Esophagus muscularis mucosa (tissue), 4 donors: ENCODE measurements around the gene ELAVL1. TPM values are rescaled to one million over a fixed set of nuclear protein-coding genes. Genes with fewer than 3 reads are reported as not detected.

Experiments used
- DNase-seq: peaks from one replicate; pipeline ENCODE4 v3.0.0-alpha.2; 2017; ENCODE audit errors: extremely low spot score
- H3K27ac ChIP-seq, 4 donors: fragments of 200-600 bp; sonication (generic); replicated peaks in 1 of 4; 1 replicate in 3 of 4; 2 replicates in 1 of 4; pipeline ENCODE4 v1.5.1; 2016 to 2019; ENCODE audit warnings: mild to moderate bottlenecking in 1 of 4
- H3K27me3 ChIP-seq, 4 donors: fragments of 200-600 bp; sonication (generic); one replicate each; pipeline versions ENCODE4 v1.5.1 to v1.6.0; 2016 to 2019
- H3K36me3 ChIP-seq, 4 donors: fragments of 200-600 bp; sonication (generic); one replicate each; pipeline ENCODE4 v1.5.1; 2016 to 2019
- H3K4me1 ChIP-seq, 4 donors: fragments of 200-600 bp; sonication (generic); one replicate each; pipeline ENCODE4 v1.5.1; 2016 to 2019
- H3K4me3 ChIP-seq, 4 donors: fragments of 200-600 bp; sonication (generic); 1 replicate in 2 of 4; 2 replicates in 2 of 4; pipeline ENCODE4 v1.5.1; 2016 to 2019; ENCODE audit warnings: mild to moderate bottlenecking in 4 of 4, moderate library complexity in 1 of 4
- H3K9me3 ChIP-seq, 4 donors: fragments of 200-600 bp; sonication (generic); 1 replicate in 3 of 4; 2 replicates in 1 of 4; pipeline ENCODE4 v1.5.1; 2016 to 2019
- CTCF ChIP-seq, 3 experiments: fragments of 200-600 bp in 2 of 3; fragments of 450-650 bp in 1 of 3; sonication (generic) in 2 of 3; IDR thresholded peaks; one replicate each; pipeline ENCODE4 v1.5.1; 2017 to 2019; ENCODE audit warnings: antibody characterized with exemption in 3 of 3, mild to moderate bottlenecking in 2 of 3, moderate library complexity in 1 of 3
- EP300 ChIP-seq: sonication (generic); formaldehyde crosslinking; IDR thresholded peaks from one replicate; pipeline ENCODE4 v1.6.1; 2017; ENCODE audit warnings: antibody characterized with exemption
- POLR2A ChIP-seq: fragments of 450-650 bp; IDR thresholded peaks from one replicate; pipeline ENCODE4 v1.6.1; 2017; ENCODE audit warnings: antibody characterized with exemption, moderate library complexity, mild to moderate bottlenecking, low read depth
- POLR2AphosphoS5 ChIP-seq, 2 donors: sonication (generic); formaldehyde crosslinking; IDR thresholded peaks; one replicate each; pipeline ENCODE4 v1.6.1; 2017; ENCODE audit warnings: antibody characterized with exemption in 2 of 2
- WGBS: methylation state at CpG from one replicate; pipeline ENCODE4 v1.1.5; 2018; 5-methylcytosine and 5-hydroxymethylcytosine counted together
- intact Hi-C: fragments of 100-400 bp; cut with DNase I; formaldehyde crosslinking; loops from one replicate; pipeline ENCODE4 v1.15.1; 2023
- total RNA-seq, 4 donors: library from RNA; depleted of rRNA; stranded (reverse); fragments of >200 nt; gene quantifications; one replicate each; pipeline versions ENCODE4 v1.1.0 to v1.2.1, GENCODE V29; 2016

Gene ELAVL1
- total RNA-seq, 4 donors from 2014 or later = 27.0 to 49.1 (median 38.3) TPM

DNA sequence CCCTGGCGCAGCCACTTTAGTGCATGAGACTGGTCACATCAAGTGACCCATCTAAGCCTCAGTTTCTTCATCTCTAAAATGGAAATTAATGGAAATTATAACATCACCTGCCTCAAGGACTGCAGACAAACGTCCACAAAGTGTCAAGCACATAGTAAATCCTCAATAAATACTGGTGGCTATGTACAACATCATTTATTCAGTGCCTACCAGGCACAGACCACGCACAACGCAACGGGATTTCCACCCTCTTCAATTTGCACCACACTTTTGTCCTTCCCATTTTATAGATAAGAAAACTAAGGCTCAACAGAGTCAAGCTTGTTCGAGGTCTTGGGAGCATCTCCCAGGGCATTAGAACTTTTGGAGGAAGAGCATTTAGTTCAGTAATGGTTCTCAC lies 1.4 kb downstream of the ELAVL1 start:
- DNase-seq = no peak
- WGBS = 67% methylated on average over 6 of the region's 6 CpGs
- H3K4me1 ChIP-seq = peaks cover 51 to 73% (median 66%) of the 10 kb centered on the region in 4 donors
- intact Hi-C loops = loop anchor here (5.0 to 10.0 kb wide), 2 partner anchors 62 to 251 kb away; partner anchors contain the start of gene TIMM44
- no peaks in the 10 kb centered on the region for H3K27me3 ChIP-seq
- H3K27ac ChIP-seq = peak overlapping the region in 2 of 4 donors; percentile 76 to 84
- H3K36me3 ChIP-seq = peaks cover 0 to 14% (median 7%) of the 10 kb centered on the region in 4 donors
- no peaks in the 10 kb centered on the region for H3K9me3 ChIP-seq
- peak overlapping the region; percentile 84 to 95 (median 86) for H3K4me3 ChIP-seq
- TF ChIP-seq POLR2A (no peak), POLR2AphosphoS5 (IDR thresholded peaks at IDR 0.05) (no peak), CTCF (IDR thresholded peaks at IDR 0.05) (no peak), EP300 (no peak)

- H3K27ac ChIP-seq = peak overlapping the region; percentile 66 to 82 (median 78)
- no peaks in the 10 kb centered on the region for H3K27me3 ChIP-seq
- peak overlapping the region; percentile 35 to 52 (median 38) for H3K4me3 ChIP-seq
- peak; percentile 94 for DNase-seq
- TF ChIP-seq POLR2AphosphoS5 (IDR thresholded peaks at IDR 0.05) = peak; percentile 7 to 60
- no peak for TF ChIP-seq POLR2A
- peak in 2 of 3 experiments; percentile 91 to 94 for TF ChIP-seq CTCF (IDR thresholded peaks at IDR 0.05)
- TF ChIP-seq EP300 = no peak
- 9% methylated on average over 27 of the region's 27 CpGs for WGBS
- H3K9me3 ChIP-seq = no peaks in the 10 kb centered on the region
- peaks cover 0 to 11% (median 5%) of the 10 kb centered on the region in 4 donors for H3K36me3 ChIP-seq
- H3K4me1 ChIP-seq = peaks cover 64 to 91% (median 77%) of the 10 kb centered on the region in 4 donors
- intact Hi-C loops = loop anchor here (2.0 to 10.0 kb wide), 3 partner anchors 60 to 253 kb away; partner anchors contain the start of gene TIMM44
Measured at GRCh38 chr19:8001995-8002849, 3.2 kb downstream of the ELAVL1 start.

DNA sequence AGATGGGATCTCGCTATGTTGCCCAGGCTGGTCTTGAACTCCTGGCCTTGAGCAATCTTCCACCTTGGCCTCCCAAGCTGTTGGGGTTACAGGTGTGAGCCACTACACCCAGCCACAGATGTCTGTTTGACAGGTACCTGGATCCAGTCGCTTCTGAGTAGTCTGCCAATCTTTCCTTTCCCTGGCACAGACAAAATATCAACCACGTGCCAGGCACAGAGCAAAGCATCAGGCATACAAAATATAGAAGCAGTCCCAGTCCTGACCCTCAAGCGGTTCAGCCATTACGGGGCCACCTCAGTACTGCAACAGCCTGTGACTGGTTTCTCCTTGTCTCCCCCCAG lies 3.8 kb downstream of the ELAVL1 start:
- WGBS = 74% methylated on average over 5 of the region's 5 CpGs
- Histone ChIP-seq H3K9me3 (no peaks in the 10 kb centered on the region), H3K27ac (peak overlapping the region; percentile 66 to 82 (median 78)), H3K4me3 (peak overlapping the region in 3 of 4 donors; percentile 35 to 52 (median 40)), H3K36me3 (peaks cover 0 to 11% (median 5%) of the 10 kb centered on the region in 4 donors), H3K27me3 (no peaks in the 10 kb centered on the region), H3K4me1 (peaks cover 64 to 90% (median 77%) of the 10 kb centered on the region in 4 donors)
- no peak for DNase-seq
- TF ChIP-seq POLR2A = no peak
- TF ChIP-seq EP300 = no peak
- TF ChIP-seq POLR2AphosphoS5 (IDR thresholded peaks at IDR 0.05) = no peak
- TF ChIP-seq CTCF (IDR thresholded peaks at IDR 0.05) = no peak
- intact Hi-C loops = loop anchor here (2.0 to 10.0 kb wide), 3 partner anchors 59 to 253 kb away; partner anchors contain the start of gene TIMM44

DNA sequence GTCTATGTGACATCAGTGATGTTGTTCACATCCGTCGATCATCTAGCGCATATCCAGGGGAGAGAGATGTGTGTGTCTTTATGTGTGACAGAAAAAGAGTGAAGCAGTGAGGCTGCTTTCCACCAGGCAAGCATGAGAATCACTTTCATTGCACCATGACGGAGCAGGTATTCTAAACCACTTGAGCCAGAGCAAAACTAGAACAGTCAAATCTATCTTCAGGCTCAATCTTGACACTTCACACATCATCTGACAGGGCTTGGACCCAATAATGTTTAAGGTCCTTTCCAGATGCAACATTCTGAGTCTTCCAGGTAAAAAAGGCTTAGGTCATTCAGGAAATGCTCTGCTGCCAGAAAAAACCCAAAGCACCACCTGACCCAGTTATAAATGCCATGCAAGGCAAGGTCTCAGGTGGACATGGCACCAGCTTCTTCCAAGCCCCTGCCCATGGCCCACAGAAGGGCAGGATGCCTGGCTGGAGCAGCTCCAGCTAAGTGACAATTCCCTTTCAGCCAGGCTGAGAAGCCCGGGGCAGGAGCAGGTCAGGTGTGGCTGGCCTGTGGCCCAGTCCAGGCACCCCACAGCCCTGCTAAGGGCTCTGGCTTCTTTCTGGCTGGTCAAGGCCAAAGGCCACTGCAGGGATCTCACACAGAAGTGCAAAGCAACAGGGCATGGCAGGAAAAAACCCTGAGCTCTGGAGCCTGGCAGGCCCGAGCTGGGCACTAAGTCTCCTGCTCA lies 5.0 kb downstream of the ELAVL1 start:
- H3K27ac ChIP-seq = peak overlapping the region in 3 of 4 donors; percentile 18 to 82 (median 75)
- intact Hi-C loops = loop anchor here (2.0 to 10.0 kb wide), 3 partner anchors 58 to 254 kb away; partner anchors contain the start of gene TIMM44
- peaks cover 64 to 81% (median 69%) of the 10 kb centered on the region in 4 donors for H3K4me1 ChIP-seq

More for the DNA sequence above, 5.0 kb downstream of the ELAVL1 start:
- Histone ChIP-seq H3K27me3 (no peaks in the 10 kb centered on the region), H3K36me3 (peaks cover 0 to 11% (median 5%) of the 10 kb centered on the region in 4 donors), H3K4me3 (no peak overlapping the region), H3K9me3 (no peaks in the 10 kb centered on the region)
- 62% methylated on average over 6 of the region's 6 CpGs for WGBS
- no peak for DNase-seq
- no peak for TF ChIP-seq CTCF (IDR thresholded peaks at IDR 0.05)
- TF ChIP-seq EP300 = no peak
- no peak for TF ChIP-seq POLR2A
